GM23338 (cell line): ENCODE results near the gene DNAH10. TPM values are rescaled to one million over a fixed set of nuclear protein-coding genes. Genes with fewer than 3 reads are reported as not detected.
A peak's percentile ranks its signal among the peaks of the same experiment; 100 is the strongest.

Experiments
- ATAC-seq: fragments of 200-7000 bp; cut with Tn5 transposase; 3 replicates; pipeline ENCODE4 v1.9.1; 2020
- DNase-seq: peaks from one replicate; pipeline ENCODE4 v3.0.0-alpha.2; 2015; ENCODE audit warnings: low spot score
- H2AFZ ChIP-seq: fragments of 200-600 bp; sonication (generic); 2 replicates; pipeline ENCODE4 v1.8.0; 2016; ENCODE audit warnings: antibody characterized with exemption, mild to moderate bottlenecking, moderate library complexity
- H3F3A ChIP-seq: fragments of 200-600 bp; sonication (generic); replicated peaks from 2 replicates; pipeline ENCODE4 v1.8.0; 2017; ENCODE audit warnings: antibody characterized with exemption, mixed run types, low read depth
- H3K27ac ChIP-seq: fragments of 200-600 bp; sonication (generic); 2 replicates; pipeline ENCODE4 v1.6.1; 2016; ENCODE audit warnings: low read depth
- H3K27me3 ChIP-seq: fragments of 200-600 bp; sonication (generic); 2 replicates; pipeline ENCODE4 v1.8.0; 2016; ENCODE audit warnings: mild to moderate bottlenecking, mixed run types, moderate library complexity; ENCODE audit not compliant: insufficient read depth
- H3K36me3 ChIP-seq: fragments of 200-600 bp; sonication (generic); 2 replicates; pipeline ENCODE4 v1.8.0; 2016; ENCODE audit warnings: mild to moderate bottlenecking; ENCODE audit not compliant: insufficient read depth
- H3K4me1 ChIP-seq: fragments of 200-600 bp; sonication (generic); 2 replicates; pipeline ENCODE4 v1.8.0; 2016; ENCODE audit warnings: mild to moderate bottlenecking, moderate library complexity; ENCODE audit not compliant: insufficient read depth
- H3K4me2 ChIP-seq: fragments of 200-600 bp; sonication (generic); 2 replicates; pipeline ENCODE4 v1.7.1; 2017; ENCODE audit warnings: mixed run types
- H3K4me3 ChIP-seq: fragments of 200-600 bp; sonication (generic); 2 replicates; pipeline ENCODE4 v1.6.1; 2016; ENCODE audit warnings: mixed run types
- H3K79me2 ChIP-seq: fragments of 200-600 bp; sonication (generic); replicated peaks from 2 replicates; pipeline ENCODE4 v1.8.0; 2017; ENCODE audit warnings: mild to moderate bottlenecking; ENCODE audit not compliant: insufficient read depth
- H3K9me2 ChIP-seq: fragments of 200-600 bp; sonication (generic); 2 replicates; pipeline ENCODE4 v1.8.0; 2017; ENCODE audit not compliant: insufficient read depth
- H4K20me1 ChIP-seq: fragments of 200-600 bp; sonication (generic); replicated peaks from 2 replicates; pipeline ENCODE4 v1.8.0; 2017; ENCODE audit warnings: mild to moderate bottlenecking; ENCODE audit not compliant: insufficient read depth
- H3K27ac Mint-ChIP-seq: 2 replicates; pipeline ENCODE4 v1.8.0; 2020; ENCODE audit warnings: inconsistent platforms, mild to moderate bottlenecking, moderate library complexity, mixed read lengths
- H3K27me3 Mint-ChIP-seq: 3 replicates; pipeline ENCODE4 v1.8.0; 2022; ENCODE audit warnings: low read depth, mild to moderate bottlenecking, moderate library complexity, mixed read lengths, inconsistent platforms; ENCODE audit not compliant: insufficient read depth, poor library complexity
- H3K36me3 Mint-ChIP-seq: 3 replicates; pipeline ENCODE4 v1.8.0; 2021; ENCODE audit warnings: low read depth, mild to moderate bottlenecking, inconsistent platforms, moderate library complexity, mixed read lengths
- H3K4me1 Mint-ChIP-seq: 3 replicates; pipeline ENCODE4 v1.8.0; 2020; ENCODE audit warnings: mild to moderate bottlenecking, inconsistent platforms, mixed read lengths
- H3K4me3 Mint-ChIP-seq: 3 replicates; pipeline ENCODE4 v1.8.0; 2021; ENCODE audit warnings: moderate library complexity, mild to moderate bottlenecking, inconsistent platforms, mixed read lengths
- H3K9me3 Mint-ChIP-seq: 3 replicates; pipeline ENCODE4 v1.8.0; 2020; ENCODE audit warnings: moderate library complexity, mild to moderate bottlenecking, inconsistent platforms, mixed read lengths
- CREB1 ChIP-seq: fragments of 250-450 bp; sonication (Bioruptor Pico); IDR thresholded peaks from 2 replicates; pipeline ENCODE4 v1.5.0; 2020; ENCODE audit warnings: low read depth, mild to moderate bottlenecking, moderate library complexity
- EZH2 ChIP-seq: fragments of 200-600 bp; sonication (generic); IDR thresholded peaks from one replicate; pipeline ENCODE4 v1.8.0; 2017; ENCODE audit warnings: antibody characterized with exemption, mild to moderate bottlenecking, low read depth; ENCODE audit not compliant: unreplicated experiment
- EZH2phosphoT487 ChIP-seq: fragments of 200-600 bp; sonication (generic); IDR thresholded peaks from one replicate; pipeline ENCODE4 v1.8.1; 2018; ENCODE audit warnings: antibody characterized with exemption; ENCODE audit not compliant: unreplicated experiment
- JUNB ChIP-seq: IDR thresholded peaks from one replicate; pipeline ENCODE4 v1.6.1; 2016; ENCODE audit warnings: antibody characterized with exemption; ENCODE audit not compliant: unreplicated experiment
- POLR2AphosphoS5 ChIP-seq: IDR thresholded peaks from 2 replicates; pipeline ENCODE4 v1.6.1; 2016; ENCODE audit warnings: antibody characterized with exemption, low read depth
- ZNF462 ChIP-seq: fragments of 250-450 bp; sonication (Bioruptor Pico); IDR thresholded peaks from 2 replicates; pipeline ENCODE4 v1.5.0; 2020; ENCODE audit warnings: mild to moderate bottlenecking, moderate library complexity
- polyA plus RNA-seq: library from polyadenylated mRNA; unstranded; fragments of >200 nt; fragmentation: Nextera tagmentation; extraction: Ambion mirVana; gene quantifications from 2 replicates; pipeline ENCODE4 v1.2.1, GENCODE V29; 2016
- total RNA-seq: library from RNA; depleted of rRNA; stranded (reverse); fragments of >200 nt; shearing (Covaris generic); gene quantifications from 2 replicates; pipeline ENCODE4 v1.2.3, GENCODE V29; 2014
- TF ChIP-seq, protein P1 (sequence below): IDR thresholded peaks from one replicate; pipeline ENCODE4 v1.6.1; 2018; ENCODE audit warnings: antibody characterized with exemption; ENCODE audit not compliant: unreplicated experiment
- TF ChIP-seq, protein P2 (sequence below), 2 experiments: fragments of 200-600 bp in 1 of 2; sonication (generic) in 1 of 2; conservative IDR thresholded peaks; 2 replicates each; pipeline versions ENCODE4 v1.5.1 to v1.6.1; 2016 to 2017; ENCODE audit warnings: antibody characterized with exemption in 2 of 2, low read depth in 2 of 2, mild to moderate bottlenecking in 2 of 2, moderate library complexity in 1 of 2

The DNAH10 gene
- total and polyA plus RNA-seq, 2 experiments from 2014 or later = 0.03 TPM

GRCh38 chr12:123973552-123974341 is 211.6 kb downstream of the DNAH10 start (continued):
- TF ChIP-seq ZNF462 (no peak), EZH2 (peak; percentile 73)

DNA sequence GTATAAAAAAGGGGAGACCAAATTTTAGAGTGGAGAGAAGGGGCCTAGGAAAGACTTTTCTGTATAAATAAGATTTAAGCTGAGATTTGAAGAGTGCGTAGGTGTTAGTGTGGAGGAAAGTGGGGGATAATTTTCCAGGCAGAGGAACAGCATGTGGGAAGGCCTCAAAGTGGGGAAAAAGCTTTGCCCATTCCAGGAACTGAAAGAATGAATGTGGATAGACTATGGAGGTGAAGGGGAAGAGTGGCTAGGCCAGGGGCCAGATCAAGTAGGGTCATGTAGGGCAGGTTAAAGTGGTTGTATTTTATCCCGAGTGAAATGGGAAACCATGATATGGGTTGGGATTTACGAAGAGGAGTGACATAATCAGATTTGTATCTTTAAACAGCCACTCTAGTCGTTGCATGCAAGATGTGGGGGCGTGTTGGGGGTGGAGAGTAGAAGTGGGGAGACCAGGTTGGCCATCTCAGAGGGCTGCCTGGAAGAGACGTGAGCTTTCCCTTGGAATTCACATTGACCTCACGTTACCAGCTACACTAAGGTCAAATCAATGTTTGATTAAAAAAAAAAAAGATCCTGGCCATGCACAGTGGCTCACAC is 214.2 kb downstream of the DNAH10 start:
- Mint-ChIP-seq H3K27me3 (peaks cover 21% of the 10 kb centered on the region), H3K4me1 (peaks cover 14% of the 10 kb centered on the region)
- no peak for TF ChIP-seq EZH2phosphoT487
- no peak for TF ChIP-seq POLR2AphosphoS5
- no peak for TF ChIP-seq EZH2
- TF ChIP-seq, protein P1, sequence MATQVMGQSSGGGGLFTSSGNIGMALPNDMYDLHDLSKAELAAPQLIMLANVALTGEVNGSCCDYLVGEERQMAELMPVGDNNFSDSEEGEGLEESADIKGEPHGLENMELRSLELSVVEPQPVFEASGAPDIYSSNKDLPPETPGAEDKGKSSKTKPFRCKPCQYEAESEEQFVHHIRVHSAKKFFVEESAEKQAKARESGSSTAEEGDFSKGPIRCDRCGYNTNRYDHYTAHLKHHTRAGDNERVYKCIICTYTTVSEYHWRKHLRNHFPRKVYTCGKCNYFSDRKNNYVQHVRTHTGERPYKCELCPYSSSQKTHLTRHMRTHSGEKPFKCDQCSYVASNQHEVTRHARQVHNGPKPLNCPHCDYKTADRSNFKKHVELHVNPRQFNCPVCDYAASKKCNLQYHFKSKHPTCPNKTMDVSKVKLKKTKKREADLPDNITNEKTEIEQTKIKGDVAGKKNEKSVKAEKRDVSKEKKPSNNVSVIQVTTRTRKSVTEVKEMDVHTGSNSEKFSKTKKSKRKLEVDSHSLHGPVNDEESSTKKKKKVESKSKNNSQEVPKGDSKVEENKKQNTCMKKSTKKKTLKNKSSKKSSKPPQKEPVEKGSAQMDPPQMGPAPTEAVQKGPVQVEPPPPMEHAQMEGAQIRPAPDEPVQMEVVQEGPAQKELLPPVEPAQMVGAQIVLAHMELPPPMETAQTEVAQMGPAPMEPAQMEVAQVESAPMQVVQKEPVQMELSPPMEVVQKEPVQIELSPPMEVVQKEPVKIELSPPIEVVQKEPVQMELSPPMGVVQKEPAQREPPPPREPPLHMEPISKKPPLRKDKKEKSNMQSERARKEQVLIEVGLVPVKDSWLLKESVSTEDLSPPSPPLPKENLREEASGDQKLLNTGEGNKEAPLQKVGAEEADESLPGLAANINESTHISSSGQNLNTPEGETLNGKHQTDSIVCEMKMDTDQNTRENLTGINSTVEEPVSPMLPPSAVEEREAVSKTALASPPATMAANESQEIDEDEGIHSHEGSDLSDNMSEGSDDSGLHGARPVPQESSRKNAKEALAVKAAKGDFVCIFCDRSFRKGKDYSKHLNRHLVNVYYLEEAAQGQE = no peak
- TF ChIP-seq CREB1 (CRISPR knock-in tag) = no peak
- TF ChIP-seq, protein P2, sequence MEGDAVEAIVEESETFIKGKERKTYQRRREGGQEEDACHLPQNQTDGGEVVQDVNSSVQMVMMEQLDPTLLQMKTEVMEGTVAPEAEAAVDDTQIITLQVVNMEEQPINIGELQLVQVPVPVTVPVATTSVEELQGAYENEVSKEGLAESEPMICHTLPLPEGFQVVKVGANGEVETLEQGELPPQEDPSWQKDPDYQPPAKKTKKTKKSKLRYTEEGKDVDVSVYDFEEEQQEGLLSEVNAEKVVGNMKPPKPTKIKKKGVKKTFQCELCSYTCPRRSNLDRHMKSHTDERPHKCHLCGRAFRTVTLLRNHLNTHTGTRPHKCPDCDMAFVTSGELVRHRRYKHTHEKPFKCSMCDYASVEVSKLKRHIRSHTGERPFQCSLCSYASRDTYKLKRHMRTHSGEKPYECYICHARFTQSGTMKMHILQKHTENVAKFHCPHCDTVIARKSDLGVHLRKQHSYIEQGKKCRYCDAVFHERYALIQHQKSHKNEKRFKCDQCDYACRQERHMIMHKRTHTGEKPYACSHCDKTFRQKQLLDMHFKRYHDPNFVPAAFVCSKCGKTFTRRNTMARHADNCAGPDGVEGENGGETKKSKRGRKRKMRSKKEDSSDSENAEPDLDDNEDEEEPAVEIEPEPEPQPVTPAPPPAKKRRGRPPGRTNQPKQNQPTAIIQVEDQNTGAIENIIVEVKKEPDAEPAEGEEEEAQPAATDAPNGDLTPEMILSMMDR (conservative IDR thresholded peaks at IDR 0.05; ENCODE audit: low read depth in 2 of 2) = no peak
- TF ChIP-seq JUNB = no peak

More for the DNA sequence above, 214.2 kb downstream of the DNAH10 start:
- Histone ChIP-seq H2AFZ (no peak overlapping the region), H3K79me2 (no peaks in the 10 kb centered on the region), H4K20me1 (peaks cover 38% of the 10 kb centered on the region), H3F3A (peaks cover 9% of the 10 kb centered on the region), H3K27ac (no peak overlapping the region), H3K4me1 (peaks cover 12% of the 10 kb centered on the region), H3K36me3 (no peaks in the 10 kb centered on the region), H3K27me3 (peaks cover 41% of the 10 kb centered on the region), H3K4me3 (no peak overlapping the region), H3K4me2 (no peak overlapping the region), H3K9me2 (no peaks in the 10 kb centered on the region)
- DNase-seq = no peak
- Mint-ChIP-seq H3K4me3 (no peak overlapping the region), H3K36me3 (peaks cover 30% of the 10 kb centered on the region), H3K27ac (no peak overlapping the region), H3K9me3 (no peaks in the 10 kb centered on the region)
- ATAC-seq = no peak
